Liver (tissue), 9 donors: ENCODE results near the gene GOLGA6A. TPM values are rescaled to one million over a fixed set of nuclear protein-coding genes. Genes with fewer than 3 reads are reported as not detected.

Source experiments
- DNase-seq: peaks from one replicate; pipeline ENCODE4 v3.0.0-alpha.2; 2017; ENCODE audit warnings: low spot score
- H3K27ac ChIP-seq, 2 donors: one replicate each; pipeline ENCODE4 v1.7.0; 2013; ENCODE audit warnings: inconsistent platforms in 2 of 2, low read length in 2 of 2, control low read depth in 1 of 2, low read depth in 1 of 2, mild to moderate bottlenecking in 1 of 2
- H3K27me3 ChIP-seq, 4 donors: one replicate each; pipeline versions ENCODE4 v1.6.1 to v1.7.0; 2013; ENCODE audit warnings: low read length in 3 of 4, inconsistent platforms in 1 of 4, mild to moderate bottlenecking in 1 of 4, moderate library complexity in 1 of 4; ENCODE audit not compliant: control insufficient read depth in 4 of 4, insufficient read depth in 4 of 4
- H3K36me3 ChIP-seq, 4 donors: one replicate each; pipeline versions ENCODE4 v1.6.1 to v1.7.0; 2013; ENCODE audit warnings: low read length in 3 of 4, mild to moderate bottlenecking in 3 of 4, low read depth in 1 of 4, moderate library complexity in 1 of 4; ENCODE audit not compliant: control insufficient read depth in 4 of 4, insufficient read depth in 3 of 4
- H3K4me1 ChIP-seq, 4 donors: one replicate each; pipeline versions ENCODE4 v1.6.1 to v1.7.0; 2013; ENCODE audit warnings: low read length in 3 of 4, mild to moderate bottlenecking in 3 of 4, moderate library complexity in 1 of 4; ENCODE audit not compliant: control insufficient read depth in 4 of 4, insufficient read depth in 4 of 4
- H3K4me3 ChIP-seq, 3 donors: one replicate each; pipeline versions ENCODE4 v1.6.1 to v1.7.0; 2013; ENCODE audit warnings: low read length in 3 of 3, control low read depth in 1 of 3, low read depth in 1 of 3, mild to moderate bottlenecking in 1 of 3
- H3K9ac ChIP-seq, 2 donors: one replicate each; pipeline ENCODE4 v1.7.0; 2013; ENCODE audit warnings: low read length in 2 of 2, mild to moderate bottlenecking in 2 of 2, moderate library complexity in 2 of 2, control low read depth in 1 of 2, low read depth in 1 of 2
- H3K9me3 ChIP-seq, 4 donors: one replicate each; pipeline versions ENCODE4 v1.6.1 to v1.7.0; 2013; ENCODE audit warnings: low read length in 3 of 4; ENCODE audit not compliant: control insufficient read depth in 4 of 4
- ATF3 ChIP-seq: IDR thresholded peaks from 2 replicates; pipeline ENCODE4 v1.6.1; 2016; ENCODE audit warnings: antibody characterized with exemption
- CTCF ChIP-seq: fragments of 150-350 bp; IDR thresholded peaks from 2 replicates; pipeline ENCODE4 v1.5.1; 2017; ENCODE audit warnings: improper control_type of control experiment, low read depth, low read length; ENCODE audit not compliant: missing input control
- EGR1 ChIP-seq, 2 donors: IDR thresholded peaks; 2 replicates each; pipeline ENCODE4 v1.6.1; 2016 to 2018; ENCODE audit warnings: antibody characterized with exemption in 2 of 2, low read depth in 2 of 2
- FOXA1 ChIP-seq: IDR thresholded peaks from 2 replicates; pipeline ENCODE4 v1.6.1; 2016; ENCODE audit warnings: antibody characterized with exemption
- FOXA2 ChIP-seq: IDR thresholded peaks from 2 replicates; pipeline ENCODE4 v1.6.1; 2016; ENCODE audit warnings: antibody characterized with exemption
- GABPA ChIP-seq, 2 donors: IDR thresholded peaks in 1 of 2; conservative IDR thresholded peaks in 1 of 2; 2 replicates each; pipeline ENCODE4 v1.6.1; 2016; ENCODE audit warnings: antibody characterized with exemption in 2 of 2, mild to moderate bottlenecking in 1 of 2, moderate library complexity in 1 of 2
- HNF4G ChIP-seq: IDR thresholded peaks from 2 replicates; pipeline ENCODE4 v1.6.1; 2016; ENCODE audit warnings: antibody characterized with exemption
- JUND ChIP-seq, 2 donors: IDR thresholded peaks; 2 replicates each; pipeline ENCODE4 v1.6.1; 2016; ENCODE audit warnings: antibody characterized with exemption in 2 of 2
- RAD21 ChIP-seq, 2 donors: IDR thresholded peaks; 2 replicates each; pipeline ENCODE4 v1.6.1; 2016; ENCODE audit warnings: antibody characterized with exemption in 2 of 2, mild to moderate bottlenecking in 2 of 2
- REST ChIP-seq: IDR thresholded peaks from 2 replicates; pipeline ENCODE4 v1.6.1; 2016; ENCODE audit warnings: antibody characterized with exemption, mild to moderate bottlenecking
- RXRA ChIP-seq, 2 donors: IDR thresholded peaks; 2 replicates each; pipeline ENCODE4 v1.6.1; 2017 to 2018; ENCODE audit warnings: antibody characterized with exemption in 2 of 2, mild to moderate bottlenecking in 1 of 2
- SP1 ChIP-seq: IDR thresholded peaks from 2 replicates; pipeline ENCODE4 v1.6.1; 2018; ENCODE audit warnings: antibody characterized with exemption, mild to moderate bottlenecking
- YY1 ChIP-seq: IDR thresholded peaks from 2 replicates; pipeline ENCODE4 v1.6.1; 2016; ENCODE audit warnings: antibody characterized with exemption, mild to moderate bottlenecking
- ZBTB33 ChIP-seq: IDR thresholded peaks from 2 replicates; pipeline ENCODE4 v1.6.1; 2016; ENCODE audit warnings: antibody characterized with exemption
- WGBS: extraction: QIAGEN DNeasy Blood & Tissue Kit; methylation state at CpG from one replicate; pipeline ENCODE4 v1.1.7; 2013; 5-methylcytosine and 5-hydroxymethylcytosine counted together
- polyA plus RNA-seq, 2 donors: library from polyadenylated mRNA; stranded (reverse) in 1 of 2; unstranded in 1 of 2; fragments of 200-250 nt in 1 of 2; fragments of >200 nt in 1 of 2; fragmentation: Nextera tagmentation in 1 of 2; extraction: Ambion mirVana in 1 of 2; gene quantifications; one replicate each; pipeline versions ENCODE4 v1.2.1 to v1.2.3, GENCODE V29; 2013 to 2015
- total RNA-seq, 2 donors: library from RNA; depleted of rRNA; stranded (reverse); fragments of >200 nt; gene quantifications; one replicate each; pipeline ENCODE4 v1.2.3, GENCODE V29; 2014
- donor health status: healthy.
- donor health status: healthy.
- donor health status: healthy.
- donor health status: healthy.
- donor health status: healthy.

The GOLGA6A gene
- total and polyA plus RNA-seq, 4 donors, result 0.06 to 1.4 (median 0.63) TPM

- TF ChIP-seq JUND (IDR thresholded peaks at IDR 0.05) (no peak), ZBTB33 (no peak), HNF4G (no peak), FOXA1 (no peak), YY1 (no peak), ATF3 (no peak), GABPA (IDR thresholded peaks at IDR 0.05 in 1 of 2, conservative IDR thresholded peaks at IDR 0.05 in 1 of 2) (no peak), RXRA (IDR thresholded peaks at IDR 0.05) (no peak)
Observed at GRCh38 chr15:74130849-74131627, 48.7 kb upstream of the GOLGA6A start (continued).

- WGBS, result 4% methylated on average over 53 of the region's 53 CpGs
- DNase-seq, result no peak
- peaks cover 15 to 59% (median 23%) of the 10 kb centered on the region in 4 donors for H3K4me1 ChIP-seq
- no peak for TF ChIP-seq FOXA2
- no peak for TF ChIP-seq HNF4G
- TF ChIP-seq ZBTB33, result no peak
- TF ChIP-seq RAD21 (IDR thresholded peaks at IDR 0.05), result no peak
- no peak for TF ChIP-seq CTCF
- no peak for TF ChIP-seq EGR1 (IDR thresholded peaks at IDR 0.05; ENCODE audit: low read depth in 2 of 2)
- TF ChIP-seq SP1, result no peak
- TF ChIP-seq ATF3, result no peak
- TF ChIP-seq YY1, result no peak
- no peak for TF ChIP-seq JUND (IDR thresholded peaks at IDR 0.05)
- no peak for TF ChIP-seq FOXA1
- no peak for TF ChIP-seq REST
- H3K9ac ChIP-seq, result no peak within 1 kb of the TSS
- peaks cover 12 to 21% (median 16%) of the 10 kb centered on the region in 4 donors for H3K27me3 ChIP-seq
- H3K36me3 ChIP-seq, result no peaks in the 10 kb centered on the region
- peaks cover 0 to 3% (median 0%) of the 10 kb centered on the region in 4 donors for H3K9me3 ChIP-seq
- no peak within 1 kb of the TSS for H3K4me3 ChIP-seq
- no peak within 1 kb of the TSS for H3K27ac ChIP-seq
Observed at GRCh38 chr15:74130155-74130848, 48.0 kb upstream of the GOLGA6A start, which contains the start of gene ISLR2. Gene ISLR2, plus strand, starts transcription at chr15:74130586. Its CDS starts 2,169 bp downstream, at chr15:74132755.
